DND-41 (cell line): Measurements from ENCODE around the gene KCNK3.

Experiments used
- ATAC-seq: fragments of 200-7000 bp; cut with Tn5 transposase; 3 replicates; pipeline ENCODE4 v1.9.1; 2021; ENCODE audit warnings: low read depth; ENCODE audit not compliant: insufficient read depth
- DNase-seq: peaks from one replicate; pipeline ENCODE4 v3.0.0-alpha.2; 2020
- H2AFZ ChIP-seq: 2 replicates; pipeline ENCODE4 v1.6.0; 2012; ENCODE audit warnings: low read depth, low read length
- H3K27ac ChIP-seq: 2 replicates; pipeline ENCODE4 v1.5.1; 2012; ENCODE audit warnings: low read length, inconsistent platforms
- H3K27me3 ChIP-seq: fragments of 200-600 bp; sonication (generic); 2 replicates; pipeline ENCODE4 v1.6.0; 2012; ENCODE audit warnings: low read length, mild to moderate bottlenecking, inconsistent platforms; ENCODE audit not compliant: insufficient read depth, poor library complexity
- H3K36me3 ChIP-seq: 2 replicates; pipeline ENCODE4 v1.5.1; 2012; ENCODE audit warnings: low read length, inconsistent platforms; ENCODE audit not compliant: insufficient read depth
- H3K4me1 ChIP-seq: 2 replicates; pipeline ENCODE4 v1.5.1; 2012; ENCODE audit warnings: mild to moderate bottlenecking, low read length; ENCODE audit not compliant: insufficient read depth
- H3K4me2 ChIP-seq: 2 replicates; pipeline ENCODE4 v1.6.0; 2012; ENCODE audit warnings: mild to moderate bottlenecking, moderate library complexity, low read length, inconsistent platforms; ENCODE audit not compliant: insufficient read depth
- H3K4me3 ChIP-seq, 2 experiments: fragments of 200-600 bp in 1 of 2; shearing (Covaris generic) in 1 of 2; 2 replicates each; pipeline ENCODE4 v1.5.1; 2012 to 2016; ENCODE audit warnings: inconsistent platforms in 2 of 2, low read length in 2 of 2, mild to moderate bottlenecking in 2 of 2, low read depth in 1 of 2, moderate library complexity in 1 of 2
- H3K79me2 ChIP-seq: 2 replicates; pipeline ENCODE4 v1.6.0; 2012; ENCODE audit warnings: low read length, inconsistent platforms; ENCODE audit not compliant: insufficient read depth
- H3K9ac ChIP-seq: 2 replicates; pipeline ENCODE4 v1.6.0; 2012; ENCODE audit warnings: low read depth, mild to moderate bottlenecking, inconsistent platforms, low read length, moderate library complexity
- H3K9me3 ChIP-seq: 2 replicates; pipeline ENCODE4 v1.5.1; 2012; ENCODE audit warnings: low read length, moderate library complexity, mild to moderate bottlenecking, inconsistent platforms; ENCODE audit not compliant: insufficient read depth, severe bottlenecking
- H4K20me1 ChIP-seq: 2 replicates; pipeline ENCODE4 v1.6.0; 2012; ENCODE audit warnings: low read length; ENCODE audit not compliant: insufficient read depth
- EZH2 ChIP-seq: IDR thresholded peaks from 3 replicates; pipeline ENCODE4 v1.6.1; 2012; ENCODE audit warnings: borderline replicate concordance, low read depth, mild to moderate bottlenecking, moderate library complexity, low read length, inconsistent platforms; ENCODE audit not compliant: severe bottlenecking
- TF ChIP-seq, protein P1 (sequence below): IDR thresholded peaks from 2 replicates; pipeline ENCODE4 v1.5.1; 2012; ENCODE audit warnings: borderline replicate concordance, low read length, moderate library complexity, mild to moderate bottlenecking; ENCODE audit not compliant: poor library complexity, severe bottlenecking; ENCODE audit errors: extremely low read depth

The KCNK3 gene

DNA sequence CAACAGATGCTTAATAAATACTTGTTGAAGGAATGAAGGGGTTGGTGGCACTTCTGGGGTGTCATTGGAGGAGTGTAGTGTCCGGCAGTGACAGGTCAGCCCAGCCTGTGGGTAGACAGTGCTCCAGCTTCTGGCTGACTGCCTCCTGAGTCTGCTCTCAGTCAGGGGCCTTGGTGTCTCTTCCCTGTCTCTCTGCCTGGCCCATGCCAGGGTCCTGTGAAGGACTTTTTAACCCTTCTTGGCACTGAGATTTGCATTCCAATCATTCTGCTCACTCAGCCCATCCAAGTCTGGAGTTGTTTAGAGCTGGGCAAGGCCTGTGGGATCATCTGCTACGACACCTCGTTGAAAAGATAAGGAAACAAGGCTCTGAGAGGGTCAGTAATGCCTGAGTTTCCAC lies 1.4 kb upstream of the KCNK3 start:
- no peak for DNase-seq
- H3K9ac ChIP-seq: no peak overlapping the region
- no peaks in the 10 kb centered on the region for H3K36me3 ChIP-seq
- H3K27ac ChIP-seq: no peak overlapping the region
- H3K4me2 ChIP-seq: no peak overlapping the region
- H3K27me3 ChIP-seq: peaks cover 39% of the 10 kb centered on the region
- ATAC-seq: no peak
- TF ChIP-seq, protein P1, sequence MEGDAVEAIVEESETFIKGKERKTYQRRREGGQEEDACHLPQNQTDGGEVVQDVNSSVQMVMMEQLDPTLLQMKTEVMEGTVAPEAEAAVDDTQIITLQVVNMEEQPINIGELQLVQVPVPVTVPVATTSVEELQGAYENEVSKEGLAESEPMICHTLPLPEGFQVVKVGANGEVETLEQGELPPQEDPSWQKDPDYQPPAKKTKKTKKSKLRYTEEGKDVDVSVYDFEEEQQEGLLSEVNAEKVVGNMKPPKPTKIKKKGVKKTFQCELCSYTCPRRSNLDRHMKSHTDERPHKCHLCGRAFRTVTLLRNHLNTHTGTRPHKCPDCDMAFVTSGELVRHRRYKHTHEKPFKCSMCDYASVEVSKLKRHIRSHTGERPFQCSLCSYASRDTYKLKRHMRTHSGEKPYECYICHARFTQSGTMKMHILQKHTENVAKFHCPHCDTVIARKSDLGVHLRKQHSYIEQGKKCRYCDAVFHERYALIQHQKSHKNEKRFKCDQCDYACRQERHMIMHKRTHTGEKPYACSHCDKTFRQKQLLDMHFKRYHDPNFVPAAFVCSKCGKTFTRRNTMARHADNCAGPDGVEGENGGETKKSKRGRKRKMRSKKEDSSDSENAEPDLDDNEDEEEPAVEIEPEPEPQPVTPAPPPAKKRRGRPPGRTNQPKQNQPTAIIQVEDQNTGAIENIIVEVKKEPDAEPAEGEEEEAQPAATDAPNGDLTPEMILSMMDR: no peak
- TF ChIP-seq EZH2: no peak
- peaks cover 2% of the 10 kb centered on the region; the same call in 1 of the 2 replicates for H4K20me1 ChIP-seq
- no peaks in the 10 kb centered on the region for H3K4me1 ChIP-seq
- H3K4me3 ChIP-seq: no peak overlapping the region
- H3K9me3 ChIP-seq: no peaks in the 10 kb centered on the region
- no peaks in the 10 kb centered on the region for H3K79me2 ChIP-seq
- no peak overlapping the region for H2AFZ ChIP-seq

DNA sequence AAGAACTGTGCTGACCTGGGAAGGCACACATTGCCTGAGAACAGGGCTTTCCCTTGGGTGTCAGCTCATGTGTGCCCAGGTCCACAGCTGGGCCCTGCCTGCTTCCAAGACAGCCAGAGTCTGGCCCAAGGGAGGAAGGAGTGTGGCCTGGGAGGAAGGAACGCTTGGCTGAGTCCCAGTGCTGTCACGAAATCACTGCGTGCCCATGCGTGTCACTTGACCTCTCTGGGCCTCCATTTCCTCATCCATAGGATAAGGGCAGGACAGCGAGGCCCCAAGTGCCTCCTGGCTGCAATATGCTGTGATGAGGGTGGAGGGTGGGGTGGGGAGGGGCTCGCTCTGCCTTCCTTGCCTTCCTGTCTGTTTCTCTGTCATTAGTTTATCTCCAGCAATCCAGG lies 642 bp upstream of the KCNK3 start:
- Histone ChIP-seq H3K27ac (no peak overlapping the region), H2AFZ (no peak overlapping the region), H4K20me1 (peaks cover 2% of the 10 kb centered on the region; the same call in 1 of the 2 replicates), H3K4me1 (no peaks in the 10 kb centered on the region), H3K4me2 (no peak overlapping the region), H3K79me2 (no peaks in the 10 kb centered on the region), H3K9ac (no peak overlapping the region), H3K4me3 (no peak overlapping the region), H3K9me3 (no peaks in the 10 kb centered on the region), H3K27me3 (peaks cover 36% of the 10 kb centered on the region), H3K36me3 (no peaks in the 10 kb centered on the region)
- DNase-seq: no peak
- no peak for ATAC-seq
- TF ChIP-seq EZH2: no peak
- TF ChIP-seq, protein P1: no peak

DNA sequence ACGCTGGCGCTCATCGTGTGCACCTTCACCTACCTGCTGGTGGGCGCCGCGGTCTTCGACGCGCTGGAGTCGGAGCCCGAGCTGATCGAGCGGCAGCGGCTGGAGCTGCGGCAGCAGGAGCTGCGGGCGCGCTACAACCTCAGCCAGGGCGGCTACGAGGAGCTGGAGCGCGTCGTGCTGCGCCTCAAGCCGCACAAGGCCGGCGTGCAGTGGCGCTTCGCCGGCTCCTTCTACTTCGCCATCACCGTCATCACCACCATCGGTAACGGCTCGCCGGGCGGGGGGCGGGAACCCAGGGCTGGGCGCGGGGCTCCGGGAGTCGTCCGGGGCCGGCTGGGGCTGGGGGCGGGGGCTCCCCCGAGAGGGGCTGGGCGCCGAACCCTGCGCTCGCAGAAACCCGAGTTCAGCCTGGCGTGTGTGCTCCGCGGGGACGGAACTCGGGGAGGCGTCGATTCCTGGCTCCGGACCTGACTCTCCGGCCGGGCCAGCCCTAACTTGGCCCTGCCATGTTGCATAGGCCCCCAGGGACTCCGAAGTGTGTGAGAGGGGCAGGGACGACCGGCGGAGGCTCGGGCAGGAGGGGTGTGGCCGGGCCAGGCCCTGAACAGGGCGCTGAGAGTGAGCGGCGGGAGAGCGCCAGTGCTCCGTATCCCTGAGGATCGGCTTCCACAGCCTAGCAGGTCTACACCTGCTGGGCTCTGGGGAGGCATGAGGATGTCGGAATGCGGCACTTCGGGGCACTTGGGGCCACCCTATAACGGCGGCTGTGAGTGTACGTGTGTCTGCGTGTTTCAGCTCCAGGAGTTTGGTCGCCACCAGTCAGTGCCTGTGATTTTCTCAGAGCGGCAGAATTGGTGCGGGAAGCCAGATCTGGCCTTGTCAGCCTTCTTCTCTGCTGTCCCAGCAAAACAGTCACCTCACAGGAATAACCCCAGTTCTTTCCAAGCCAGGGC lies 651 bp downstream of the KCNK3 start:
- Histone ChIP-seq H3K27ac (no peak overlapping the region), H3K27me3 (peaks cover 31% of the 10 kb centered on the region), H3K4me3 (no peak overlapping the region)

More for the DNA sequence above, 651 bp downstream of the KCNK3 start:
- Histone ChIP-seq H3K36me3 (no peaks in the 10 kb centered on the region), H3K79me2 (no peaks in the 10 kb centered on the region), H2AFZ (no peak overlapping the region), H3K9ac (no peak overlapping the region), H3K4me1 (no peaks in the 10 kb centered on the region), H3K4me2 (no peak overlapping the region), H4K20me1 (peaks cover 2% of the 10 kb centered on the region; the same call in 1 of the 2 replicates), H3K9me3 (no peaks in the 10 kb centered on the region)
- ATAC-seq: no peak
- no peak for DNase-seq
- no peak for TF ChIP-seq EZH2
- TF ChIP-seq, protein P1: no peak
